ENCODE results near the gene SRSF3. TPM values are rescaled to one million over a fixed set of nuclear protein-coding genes. Genes with fewer than 3 reads are reported as not detected.
A peak's percentile ranks its signal among the peaks of the same experiment; 100 is the strongest.

SRSF3 gene
- total and polyA plus RNA-seq, 9 of the 15 experiments (the other 6 are each of a cell fraction or from before 2014, with no cell fraction given): 337 to 1,200 (median 518) TPM

DNA sequence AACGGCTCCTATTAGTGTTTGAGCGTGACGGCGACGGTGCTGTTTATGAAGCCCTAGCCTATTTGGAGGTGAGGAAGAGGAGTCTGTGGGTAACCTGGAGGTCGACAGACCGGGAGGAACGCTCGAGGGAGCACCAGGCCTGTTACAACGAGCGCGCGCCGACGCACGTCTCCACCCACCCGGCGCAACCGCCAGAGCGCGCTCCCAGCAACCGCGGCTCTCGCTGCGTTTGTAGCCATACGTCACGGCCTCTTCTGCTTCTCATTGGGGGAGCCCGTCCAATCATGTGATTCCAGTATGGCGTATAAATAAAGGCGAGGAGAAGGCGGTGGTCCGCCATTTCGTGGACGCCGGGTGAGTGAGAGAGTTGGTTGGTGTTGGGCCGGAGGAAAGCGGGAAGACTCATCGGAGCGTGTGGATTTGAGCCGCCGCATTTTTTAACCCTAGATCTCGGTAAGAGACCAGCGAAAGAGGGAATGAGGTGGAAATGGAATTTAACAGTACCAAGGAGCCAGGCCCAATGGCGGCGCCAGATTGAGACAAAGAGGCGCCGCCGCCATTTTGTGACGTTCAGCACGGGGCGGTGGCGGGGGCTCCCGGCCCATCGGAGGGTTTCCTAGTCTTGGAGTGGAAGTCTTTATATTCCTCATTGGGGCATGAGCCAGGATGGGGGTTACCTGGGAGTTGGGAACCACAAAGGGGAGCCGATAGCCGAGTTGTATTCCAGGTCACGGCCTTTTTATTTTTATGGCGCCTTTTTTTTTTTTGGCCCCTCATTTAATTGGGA is at the start of gene SRSF3 (continued):
- TF ChIP-seq, protein P1, sequence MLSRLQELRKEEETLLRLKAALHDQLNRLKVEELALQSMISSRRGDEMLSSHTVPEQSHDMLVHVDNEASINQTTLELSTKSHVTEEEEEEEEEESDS (CRISPR knock-in tag; IDR thresholded peaks at IDR 0.05): no peak
- TF ChIP-seq BCOR (IDR thresholded peaks at IDR 0.05) (peak; percentile 64), MYBL2 (IDR thresholded peaks at IDR 0.05; ENCODE audit: low read depth) (peak; percentile 86), MYBL2 (CRISPR knock-in tag; IDR thresholded peaks at IDR 0.05; ENCODE audit: borderline replicate concordance) (no peak), CBFB (CRISPR knock-in tag; IDR thresholded peaks at IDR 0.05) (peak; percentile 61; the same call in 1 of the 2 replicates), MCM2 (IDR thresholded peaks at IDR 0.05; ENCODE audit: low read depth) (no peak), MAZ (CRISPR knock-in tag; conservative IDR thresholded peaks at IDR 0.05 in 1 of 2, IDR thresholded peaks at IDR 0.05 in 1 of 2) (peak; percentile 79 to 83; a peak in 3 of 4 replicates), HOXB6 (CRISPR knock-in tag; IDR thresholded peaks at IDR 0.05; ENCODE audit: borderline replicate concordance) (no peak), KLF1 (tag; IDR thresholded peaks at IDR 0.05) (peak; percentile 77; the same call in 1 of the 2 replicates), ZBED1 (IDR thresholded peaks at IDR 0.05) (no peak; the same call in 1 of the 2 replicates), RCOR1 (IDR thresholded peaks at IDR 0.05; ENCODE audit: borderline replicate concordance in 1 of 2, low read depth in 2 of 2, low read length in 2 of 2) (peak in 1 of 2 experiments; percentile 67; a peak in 2 of 4 replicates), CREB1 (IDR thresholded peaks at IDR 0.05) (peak; percentile 89), CREB1 (CRISPR knock-in tag; IDR thresholded peaks at IDR 0.05) (peak; percentile 94), MAFG (tag; conservative IDR thresholded peaks at IDR 0.05) (0 out of 2 replicates have a peak, but pooled peaks have one; percentile 9), EGR1 (conservative IDR thresholded peaks at IDR 0.05) (peak; percentile 85), ZNF699 (CRISPR knock-in tag; IDR thresholded peaks at IDR 0.05; ENCODE audit: insufficient replicate concordance) (no peak), GABPA (tag; conservative IDR thresholded peaks at IDR 0.05; ENCODE audit: low read depth) (0 out of 2 replicates have a peak, but pooled peaks have one; percentile 3), TCF7 (IDR thresholded peaks at IDR 0.05; ENCODE audit: borderline replicate concordance) (peak; percentile 77), ZBTB8A (IDR thresholded peaks at IDR 0.05; ENCODE audit: partially characterized antibody) (peak; percentile 63), ZNF644 (tag; IDR thresholded peaks at IDR 0.05; ENCODE audit: low read depth) (peak; percentile 40; the same call in 1 of the 2 replicates), HMGN3 (IDR thresholded peaks at IDR 0.05; ENCODE audit: borderline replicate concordance, extremely low read depth, insufficient read length, low read depth, low read length) (peak; percentile 85)
- TF ChIP-seq, protein P2, sequence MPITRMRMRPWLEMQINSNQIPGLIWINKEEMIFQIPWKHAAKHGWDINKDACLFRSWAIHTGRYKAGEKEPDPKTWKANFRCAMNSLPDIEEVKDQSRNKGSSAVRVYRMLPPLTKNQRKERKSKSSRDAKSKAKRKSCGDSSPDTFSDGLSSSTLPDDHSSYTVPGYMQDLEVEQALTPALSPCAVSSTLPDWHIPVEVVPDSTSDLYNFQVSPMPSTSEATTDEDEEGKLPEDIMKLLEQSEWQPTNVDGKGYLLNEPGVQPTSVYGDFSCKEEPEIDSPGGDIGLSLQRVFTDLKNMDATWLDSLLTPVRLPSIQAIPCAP (CRISPR knock-in tag; IDR thresholded peaks at IDR 0.05; ENCODE audit: borderline replicate concordance): peak; percentile 65; the same call in 1 of the 2 replicates
- TF ChIP-seq, protein P3, sequence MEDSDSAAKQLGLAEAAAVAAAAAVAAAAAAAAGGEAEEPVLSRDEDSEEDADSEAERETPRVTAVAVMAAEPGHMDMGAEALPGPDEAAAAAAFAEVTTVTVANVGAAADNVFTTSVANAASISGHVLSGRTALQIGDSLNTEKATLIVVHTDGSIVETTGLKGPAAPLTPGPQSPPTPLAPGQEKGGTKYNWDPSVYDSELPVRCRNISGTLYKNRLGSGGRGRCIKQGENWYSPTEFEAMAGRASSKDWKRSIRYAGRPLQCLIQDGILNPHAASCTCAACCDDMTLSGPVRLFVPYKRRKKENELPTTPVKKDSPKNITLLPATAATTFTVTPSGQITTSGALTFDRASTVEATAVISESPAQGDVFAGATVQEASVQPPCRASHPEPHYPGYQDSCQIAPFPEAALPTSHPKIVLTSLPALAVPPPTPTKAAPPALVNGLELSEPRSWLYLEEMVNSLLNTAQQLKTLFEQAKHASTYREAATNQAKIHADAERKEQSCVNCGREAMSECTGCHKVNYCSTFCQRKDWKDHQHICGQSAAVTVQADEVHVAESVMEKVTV (CRISPR knock-in tag; IDR thresholded peaks at IDR 0.05): no peak
- TF ChIP-seq, protein P4, sequence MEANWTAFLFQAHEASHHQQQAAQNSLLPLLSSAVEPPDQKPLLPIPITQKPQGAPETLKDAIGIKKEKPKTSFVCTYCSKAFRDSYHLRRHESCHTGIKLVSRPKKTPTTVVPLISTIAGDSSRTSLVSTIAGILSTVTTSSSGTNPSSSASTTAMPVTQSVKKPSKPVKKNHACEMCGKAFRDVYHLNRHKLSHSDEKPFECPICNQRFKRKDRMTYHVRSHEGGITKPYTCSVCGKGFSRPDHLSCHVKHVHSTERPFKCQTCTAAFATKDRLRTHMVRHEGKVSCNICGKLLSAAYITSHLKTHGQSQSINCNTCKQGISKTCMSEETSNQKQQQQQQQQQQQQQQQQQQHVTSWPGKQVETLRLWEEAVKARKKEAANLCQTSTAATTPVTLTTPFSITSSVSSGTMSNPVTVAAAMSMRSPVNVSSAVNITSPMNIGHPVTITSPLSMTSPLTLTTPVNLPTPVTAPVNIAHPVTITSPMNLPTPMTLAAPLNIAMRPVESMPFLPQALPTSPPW (CRISPR knock-in tag; IDR thresholded peaks at IDR 0.05): peak; percentile 84
